ENCODE results near the gene GTF2H3. TPM values are rescaled to one million over a fixed set of nuclear protein-coding genes. Genes with fewer than 3 reads are reported as not detected.

The GTF2H3 gene
- total and polyA plus RNA-seq, 2 experiments from 2014 or later = 10.5 to 27.7 TPM

DNA sequence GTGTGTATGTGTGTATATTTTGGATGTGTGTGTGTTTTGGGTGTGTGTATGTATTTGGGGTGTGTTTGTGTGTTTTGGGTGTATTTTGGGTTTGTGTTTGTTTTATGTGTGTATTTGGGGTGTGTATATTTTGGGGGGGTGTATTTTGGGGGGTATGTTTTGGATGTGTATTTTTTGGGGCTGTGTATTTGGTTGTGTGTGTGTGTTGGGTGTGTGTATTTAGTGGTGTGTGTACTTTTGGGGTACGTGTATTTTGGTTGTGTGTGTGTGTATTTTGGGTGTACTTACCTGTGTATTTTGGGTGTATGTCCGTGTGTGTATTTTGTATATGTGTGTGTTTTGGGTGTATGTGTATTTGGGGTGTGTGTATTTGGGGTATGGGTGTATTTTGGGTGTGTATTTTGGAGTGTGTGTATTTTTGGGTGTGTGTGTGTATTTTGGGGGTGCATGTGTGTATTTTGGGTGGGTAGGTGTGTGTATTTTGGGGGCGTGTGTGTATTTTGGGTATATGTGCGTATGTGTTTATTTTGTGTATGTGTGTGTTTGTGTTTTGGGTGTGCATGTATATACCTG, 20.6 kb downstream of the GTF2H3 start (continued):
- TF ChIP-seq, protein P1, sequence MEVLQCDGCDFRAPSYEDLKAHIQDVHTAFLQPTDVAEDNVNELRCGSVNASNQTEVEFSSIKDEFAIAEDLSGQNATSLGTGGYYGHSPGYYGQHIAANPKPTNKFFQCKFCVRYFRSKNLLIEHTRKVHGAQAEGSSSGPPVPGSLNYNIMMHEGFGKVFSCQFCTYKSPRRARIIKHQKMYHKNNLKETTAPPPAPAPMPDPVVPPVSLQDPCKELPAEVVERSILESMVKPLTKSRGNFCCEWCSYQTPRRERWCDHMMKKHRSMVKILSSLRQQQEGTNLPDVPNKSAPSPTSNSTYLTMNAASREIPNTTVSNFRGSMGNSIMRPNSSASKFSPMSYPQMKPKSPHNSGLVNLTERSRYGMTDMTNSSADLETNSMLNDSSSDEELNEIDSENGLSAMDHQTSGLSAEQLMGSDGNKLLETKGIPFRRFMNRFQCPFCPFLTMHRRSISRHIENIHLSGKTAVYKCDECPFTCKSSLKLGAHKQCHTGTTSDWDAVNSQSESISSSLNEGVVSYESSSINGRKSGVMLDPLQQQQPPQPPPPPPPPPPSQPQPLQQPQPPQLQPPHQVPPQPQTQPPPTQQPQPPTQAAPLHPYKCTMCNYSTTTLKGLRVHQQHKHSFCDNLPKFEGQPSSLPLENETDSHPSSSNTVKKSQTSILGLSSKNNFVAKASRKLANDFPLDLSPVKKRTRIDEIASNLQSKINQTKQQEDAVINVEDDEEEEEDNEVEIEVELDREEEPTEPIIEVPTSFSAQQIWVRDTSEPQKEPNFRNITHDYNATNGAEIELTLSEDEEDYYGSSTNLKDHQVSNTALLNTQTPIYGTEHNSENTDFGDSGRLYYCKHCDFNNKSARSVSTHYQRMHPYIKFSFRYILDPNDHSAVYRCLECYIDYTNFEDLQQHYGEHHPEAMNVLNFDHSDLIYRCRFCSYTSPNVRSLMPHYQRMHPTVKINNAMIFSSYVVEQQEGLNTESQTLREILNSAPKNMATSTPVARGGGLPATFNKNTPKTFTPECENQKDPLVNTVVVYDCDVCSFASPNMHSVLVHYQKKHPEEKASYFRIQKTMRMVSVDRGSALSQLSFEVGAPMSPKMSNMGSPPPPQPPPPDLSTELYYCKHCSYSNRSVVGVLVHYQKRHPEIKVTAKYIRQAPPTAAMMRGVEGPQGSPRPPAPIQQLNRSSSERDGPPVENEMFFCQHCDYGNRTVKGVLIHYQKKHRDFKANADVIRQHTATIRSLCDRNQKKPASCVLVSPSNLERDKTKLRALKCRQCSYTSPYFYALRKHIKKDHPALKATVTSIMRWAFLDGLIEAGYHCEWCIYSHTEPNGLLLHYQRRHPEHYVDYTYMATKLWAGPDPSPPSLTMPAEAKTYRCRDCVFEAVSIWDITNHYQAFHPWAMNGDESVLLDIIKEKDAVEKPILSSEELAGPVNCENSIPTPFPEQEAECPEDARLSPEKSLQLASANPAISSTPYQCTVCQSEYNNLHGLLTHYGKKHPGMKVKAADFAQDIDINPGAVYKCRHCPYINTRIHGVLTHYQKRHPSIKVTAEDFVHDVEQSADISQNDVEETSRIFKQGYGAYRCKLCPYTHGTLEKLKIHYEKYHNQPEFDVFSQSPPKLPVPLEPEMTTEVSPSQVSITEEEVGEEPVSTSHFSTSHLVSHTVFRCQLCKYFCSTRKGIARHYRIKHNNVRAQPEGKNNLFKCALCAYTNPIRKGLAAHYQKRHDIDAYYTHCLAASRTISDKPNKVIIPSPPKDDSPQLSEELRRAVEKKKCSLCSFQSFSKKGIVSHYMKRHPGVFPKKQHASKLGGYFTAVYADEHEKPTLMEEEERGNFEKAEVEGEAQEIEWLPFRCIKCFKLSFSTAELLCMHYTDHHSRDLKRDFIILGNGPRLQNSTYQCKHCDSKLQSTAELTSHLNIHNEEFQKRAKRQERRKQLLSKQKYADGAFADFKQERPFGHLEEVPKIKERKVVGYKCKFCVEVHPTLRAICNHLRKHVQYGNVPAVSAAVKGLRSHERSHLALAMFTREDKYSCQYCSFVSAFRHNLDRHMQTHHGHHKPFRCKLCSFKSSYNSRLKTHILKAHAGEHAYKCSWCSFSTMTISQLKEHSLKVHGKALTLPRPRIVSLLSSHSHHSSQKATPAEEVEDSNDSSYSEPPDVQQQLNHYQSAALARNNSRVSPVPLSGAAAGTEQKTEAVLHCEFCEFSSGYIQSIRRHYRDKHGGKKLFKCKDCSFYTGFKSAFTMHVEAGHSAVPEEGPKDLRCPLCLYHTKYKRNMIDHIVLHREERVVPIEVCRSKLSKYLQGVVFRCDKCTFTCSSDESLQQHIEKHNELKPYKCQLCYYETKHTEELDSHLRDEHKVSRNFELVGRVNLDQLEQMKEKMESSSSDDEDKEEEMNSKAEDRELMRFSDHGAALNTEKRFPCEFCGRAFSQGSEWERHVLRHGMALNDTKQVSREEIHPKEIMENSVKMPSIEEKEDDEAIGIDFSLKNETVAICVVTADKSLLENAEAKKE (CRISPR knock-in tag; IDR thresholded peaks at IDR 0.05) = no peak
- TF ChIP-seq, protein P2, sequence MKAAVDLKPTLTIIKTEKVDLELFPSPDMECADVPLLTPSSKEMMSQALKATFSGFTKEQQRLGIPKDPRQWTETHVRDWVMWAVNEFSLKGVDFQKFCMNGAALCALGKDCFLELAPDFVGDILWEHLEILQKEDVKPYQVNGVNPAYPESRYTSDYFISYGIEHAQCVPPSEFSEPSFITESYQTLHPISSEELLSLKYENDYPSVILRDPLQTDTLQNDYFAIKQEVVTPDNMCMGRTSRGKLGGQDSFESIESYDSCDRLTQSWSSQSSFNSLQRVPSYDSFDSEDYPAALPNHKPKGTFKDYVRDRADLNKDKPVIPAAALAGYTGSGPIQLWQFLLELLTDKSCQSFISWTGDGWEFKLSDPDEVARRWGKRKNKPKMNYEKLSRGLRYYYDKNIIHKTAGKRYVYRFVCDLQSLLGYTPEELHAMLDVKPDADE (IDR thresholded peaks at IDR 0.05) = no peak
- no peak for TF ChIP-seq CREB1 (CRISPR knock-in tag; IDR thresholded peaks at IDR 0.05; ENCODE audit: low read depth)
- TF ChIP-seq NANOG (IDR thresholded peaks at IDR 0.05; ENCODE audit: borderline replicate concordance) = no peak

DNA sequence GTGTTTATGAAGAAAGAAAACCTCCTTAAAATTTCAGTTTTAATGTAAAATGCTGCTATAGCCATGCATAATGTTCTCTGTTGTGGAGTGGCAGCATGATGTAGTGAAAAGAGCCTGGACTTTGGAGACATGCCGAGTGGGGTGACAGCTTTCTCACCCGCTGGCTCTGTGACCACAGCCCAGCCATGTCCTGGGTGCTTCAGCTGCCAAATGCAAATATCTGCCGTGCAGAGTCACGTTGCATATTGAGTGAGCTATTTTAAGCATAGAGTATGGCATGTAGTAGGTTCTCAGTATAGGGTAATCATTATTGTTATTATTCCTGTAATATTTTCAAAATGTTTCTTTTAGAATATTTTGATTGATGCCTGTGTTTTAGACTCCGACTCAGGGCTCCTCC, 21.8 kb downstream of the GTF2H3 start:
- Histone ChIP-seq H4K20me1 (replicated peaks; ENCODE audit: insufficient read depth) (no peaks in the 10 kb centered on the region; the same call in 1 of the 2 replicates), H3K9me2 (ENCODE audit: insufficient read depth) (no peaks in the 10 kb centered on the region), H3K36me3 (ENCODE audit: insufficient read depth) (peaks cover 12% of the 10 kb centered on the region), H3K4me3 (no peak overlapping the region), H3K4me2 (no peak overlapping the region), H3F3A (replicated peaks; ENCODE audit: low read depth) (peaks cover 7% of the 10 kb centered on the region; the same call in 1 of the 2 replicates), H3K79me2 (replicated peaks; ENCODE audit: insufficient read depth) (no peaks in the 10 kb centered on the region), H2AFZ (no peak overlapping the region), H3K27me3 (ENCODE audit: insufficient read depth) (no peaks in the 10 kb centered on the region), H3K4me1 (ENCODE audit: insufficient read depth) (no peaks in the 10 kb centered on the region), H3K27ac (ENCODE audit: low read depth) (no peak overlapping the region)
- H3K4me1 Mint-ChIP-seq = no peaks in the 10 kb centered on the region
- H3K4me3 Mint-ChIP-seq = no peak overlapping the region
- no peaks in the 10 kb centered on the region for H3K9me3 Mint-ChIP-seq
- peaks cover 3% of the 10 kb centered on the region for H3K27me3 Mint-ChIP-seq (ENCODE audit: insufficient read depth, low read depth, poor library complexity)
- DNase-seq (ENCODE audit: low spot score) (no peak), ATAC-seq (no peak)
- peaks cover 57% of the 10 kb centered on the region for H3K36me3 Mint-ChIP-seq (ENCODE audit: low read depth)
- no peak overlapping the region for H3K27ac Mint-ChIP-seq
- TF ChIP-seq STAT1 (IDR thresholded peaks at IDR 0.05; ENCODE audit: unreplicated experiment) (no peak), POLR2AphosphoS5 (IDR thresholded peaks at IDR 0.05; ENCODE audit: low read depth) (no peak), JUNB (IDR thresholded peaks at IDR 0.05; ENCODE audit: unreplicated experiment) (no peak), ZNF114 (CRISPR knock-in tag; IDR thresholded peaks at IDR 0.05) (no peak), EZH2 (IDR thresholded peaks at IDR 0.05; ENCODE audit: low read depth, unreplicated experiment) (no peak)
- TF ChIP-seq, protein P3, sequence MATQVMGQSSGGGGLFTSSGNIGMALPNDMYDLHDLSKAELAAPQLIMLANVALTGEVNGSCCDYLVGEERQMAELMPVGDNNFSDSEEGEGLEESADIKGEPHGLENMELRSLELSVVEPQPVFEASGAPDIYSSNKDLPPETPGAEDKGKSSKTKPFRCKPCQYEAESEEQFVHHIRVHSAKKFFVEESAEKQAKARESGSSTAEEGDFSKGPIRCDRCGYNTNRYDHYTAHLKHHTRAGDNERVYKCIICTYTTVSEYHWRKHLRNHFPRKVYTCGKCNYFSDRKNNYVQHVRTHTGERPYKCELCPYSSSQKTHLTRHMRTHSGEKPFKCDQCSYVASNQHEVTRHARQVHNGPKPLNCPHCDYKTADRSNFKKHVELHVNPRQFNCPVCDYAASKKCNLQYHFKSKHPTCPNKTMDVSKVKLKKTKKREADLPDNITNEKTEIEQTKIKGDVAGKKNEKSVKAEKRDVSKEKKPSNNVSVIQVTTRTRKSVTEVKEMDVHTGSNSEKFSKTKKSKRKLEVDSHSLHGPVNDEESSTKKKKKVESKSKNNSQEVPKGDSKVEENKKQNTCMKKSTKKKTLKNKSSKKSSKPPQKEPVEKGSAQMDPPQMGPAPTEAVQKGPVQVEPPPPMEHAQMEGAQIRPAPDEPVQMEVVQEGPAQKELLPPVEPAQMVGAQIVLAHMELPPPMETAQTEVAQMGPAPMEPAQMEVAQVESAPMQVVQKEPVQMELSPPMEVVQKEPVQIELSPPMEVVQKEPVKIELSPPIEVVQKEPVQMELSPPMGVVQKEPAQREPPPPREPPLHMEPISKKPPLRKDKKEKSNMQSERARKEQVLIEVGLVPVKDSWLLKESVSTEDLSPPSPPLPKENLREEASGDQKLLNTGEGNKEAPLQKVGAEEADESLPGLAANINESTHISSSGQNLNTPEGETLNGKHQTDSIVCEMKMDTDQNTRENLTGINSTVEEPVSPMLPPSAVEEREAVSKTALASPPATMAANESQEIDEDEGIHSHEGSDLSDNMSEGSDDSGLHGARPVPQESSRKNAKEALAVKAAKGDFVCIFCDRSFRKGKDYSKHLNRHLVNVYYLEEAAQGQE (IDR thresholded peaks at IDR 0.05; ENCODE audit: unreplicated experiment) = no peak

Measured in GM23338 (cell line).